Left renal cortex interstitium (tissue), 4 donors: ENCODE measurements around the gene COX14. TPM values are rescaled to one million over a fixed set of nuclear protein-coding genes. Genes with fewer than 3 reads are reported as not detected.
"Not testable (repeated sequence)": the region's sequence is repeated elsewhere in the genome, so short reads cannot be mapped to it uniquely, and the experiment has no call there.

Source experiments
- DNase-seq, 4 donors: peaks; one replicate each; pipeline ENCODE4 v3.0.0-alpha.2; 2013; ENCODE audit warnings: low read depth in 4 of 4, low spot score in 2 of 4, missing footprints in 1 of 4
- polyA plus RNA-seq, 4 donors: library from polyadenylated mRNA; unstranded; fragments of 120-200 nt; gene quantifications; one replicate each; pipeline ENCODE4 v1.2.1, GENCODE V29; 2013; ENCODE audit not compliant: insufficient read length in 4 of 4

Gene COX14
- polyA plus RNA-seq: 10 to 100 TPM; 50.0 to 62.2 (median 53.7) TPM

DNA sequence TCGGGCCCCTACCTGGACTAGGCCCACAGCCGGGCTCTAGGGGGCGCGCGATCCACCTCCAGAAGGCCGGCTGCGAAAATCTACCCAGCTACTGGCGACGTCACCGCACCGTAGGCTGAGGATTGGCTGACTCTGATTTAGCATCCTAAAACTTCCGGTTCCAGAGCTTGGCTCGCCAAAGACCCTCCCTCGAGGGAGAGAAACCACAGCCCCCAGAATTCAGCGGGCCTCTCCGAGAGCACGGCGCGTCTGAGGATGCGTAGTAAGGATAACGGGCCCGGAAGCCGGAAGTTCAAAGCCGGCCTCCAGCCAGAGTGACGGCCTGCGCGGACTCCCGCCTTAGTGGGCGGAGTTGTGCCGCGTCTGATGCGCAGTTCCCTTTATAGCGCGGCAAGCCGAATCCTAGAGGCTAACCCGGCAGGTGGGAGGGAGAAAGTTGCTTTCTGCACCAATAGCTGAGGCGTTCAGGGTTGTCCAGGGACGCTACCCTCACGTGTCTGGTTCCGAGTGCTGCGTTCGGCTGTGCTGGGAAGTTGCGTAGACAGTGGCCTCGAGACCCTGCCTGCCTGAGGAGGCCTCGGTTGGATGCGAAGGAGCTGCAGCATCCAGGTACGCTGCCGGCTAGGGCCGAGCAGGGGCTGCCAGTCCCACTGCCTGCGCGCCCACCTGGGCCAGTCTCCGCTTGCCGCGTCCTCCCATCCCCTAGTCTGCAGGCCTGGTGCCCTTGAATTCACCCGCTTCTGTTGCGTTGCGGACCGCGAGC, at the start of gene COX14:
TSS of gene COX14 (plus strand) at position 544 of the 763 bp plus-strand sequence. CDS start 7,808 bp downstream, outside the sequence.
- peak; percentile 94 to 99 (median 98) for DNase-seq

DNA sequence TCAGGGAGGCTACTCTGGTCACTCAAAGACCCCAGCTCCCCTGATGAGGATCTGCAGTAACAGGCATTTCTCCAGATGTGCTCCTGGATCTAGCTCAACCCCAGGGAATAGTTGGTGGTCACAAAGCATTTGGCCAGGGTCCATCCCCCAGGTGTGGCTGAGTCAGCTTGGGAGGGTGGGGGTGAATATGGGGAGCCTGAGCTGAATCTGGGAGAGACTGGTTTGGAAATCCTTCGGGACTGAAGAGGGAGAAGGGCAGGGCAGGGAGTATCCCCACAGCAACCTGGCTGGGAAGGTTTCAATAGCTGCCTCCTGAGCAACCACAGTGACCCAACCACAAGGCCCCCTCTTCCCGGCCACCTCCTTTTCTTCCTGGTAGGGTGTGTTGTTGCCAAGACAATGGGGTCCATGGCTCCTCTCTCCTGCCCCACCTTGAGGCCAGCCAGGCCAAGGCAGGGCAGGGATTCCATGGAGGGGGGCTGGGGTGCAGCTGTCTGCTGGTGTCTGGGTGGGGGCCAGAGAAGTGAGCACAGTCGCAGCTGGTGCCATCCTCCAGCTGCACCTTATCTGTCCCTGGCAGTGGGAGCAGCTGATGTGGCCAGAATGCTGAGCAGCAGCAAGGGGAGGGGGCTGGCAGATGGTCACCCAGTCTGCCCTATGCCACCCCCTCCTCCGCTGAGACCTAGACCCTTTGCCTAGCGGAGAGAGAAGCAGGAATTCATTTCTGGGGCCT, 49.1 kb upstream of the COX14 start:
- no peak for DNase-seq

DNA sequence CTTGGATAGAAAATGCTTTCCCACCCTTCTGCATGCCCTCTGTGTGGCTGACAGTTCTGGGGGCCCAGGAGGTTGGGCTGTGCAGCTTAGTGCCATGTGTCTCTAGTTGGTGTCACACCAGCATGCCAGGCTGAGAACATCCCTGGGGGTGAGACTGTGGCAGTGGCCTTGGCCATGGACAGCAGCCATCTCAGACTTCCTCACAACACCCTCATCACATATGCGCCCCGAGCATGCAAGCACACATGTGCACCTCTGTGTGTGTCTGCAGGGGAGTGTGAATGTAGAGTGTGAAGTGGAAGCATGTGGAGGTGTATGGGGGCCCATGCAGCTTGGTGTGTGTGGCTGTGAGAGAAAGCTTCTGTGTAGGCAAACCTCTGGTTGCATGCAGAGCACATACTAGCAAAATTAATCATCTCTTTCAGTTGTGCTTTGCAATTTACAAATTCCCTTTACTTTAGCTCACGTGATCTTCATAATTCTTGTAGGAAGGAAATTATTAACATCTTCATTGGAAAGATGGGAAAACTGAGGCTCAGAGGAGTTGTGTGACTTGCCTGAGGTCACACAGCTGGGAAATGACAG, 46.2 kb upstream of the COX14 start:
- DNase-seq: no peak

DNA sequence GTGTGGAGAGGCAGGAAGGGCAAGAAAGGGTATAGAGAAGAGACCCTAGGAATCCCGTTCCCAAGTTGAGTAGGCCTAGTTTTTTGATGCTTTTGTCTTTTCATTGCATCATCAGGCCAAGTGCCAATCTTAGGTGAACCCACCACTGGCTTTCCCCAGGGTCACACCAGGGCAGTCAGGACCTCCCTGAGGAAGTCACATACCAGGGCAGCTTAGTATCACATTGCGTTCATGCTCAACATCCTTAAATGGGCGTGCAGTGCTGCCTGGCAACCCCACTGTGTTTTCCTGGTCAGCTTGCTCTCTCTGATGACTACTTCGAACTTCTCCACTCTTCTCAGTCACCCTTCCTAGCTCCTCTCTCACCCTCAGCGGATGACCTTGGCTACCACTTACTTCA, 45.6 kb upstream of the COX14 start:
- DNase-seq: no peak

DNA sequence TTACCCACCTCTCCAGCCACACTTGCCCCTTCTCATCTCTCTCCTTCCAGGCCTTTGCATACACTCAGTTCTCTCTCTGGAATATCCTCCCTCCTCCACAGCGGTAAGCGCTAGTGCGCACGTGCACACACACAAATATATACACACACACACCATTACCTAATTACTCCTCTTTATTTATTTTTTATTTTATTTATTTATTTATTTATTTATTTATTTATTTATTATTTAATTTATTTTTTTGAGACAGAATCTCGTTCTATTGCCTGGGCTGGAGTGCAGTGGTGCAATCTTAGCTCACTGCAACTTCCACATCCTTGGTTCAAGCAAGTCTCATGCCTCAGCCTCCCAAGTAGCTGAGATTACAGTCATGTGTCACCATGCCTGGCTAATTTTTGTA, 43.0 kb upstream of the COX14 start:
- no peak for DNase-seq

DNA sequence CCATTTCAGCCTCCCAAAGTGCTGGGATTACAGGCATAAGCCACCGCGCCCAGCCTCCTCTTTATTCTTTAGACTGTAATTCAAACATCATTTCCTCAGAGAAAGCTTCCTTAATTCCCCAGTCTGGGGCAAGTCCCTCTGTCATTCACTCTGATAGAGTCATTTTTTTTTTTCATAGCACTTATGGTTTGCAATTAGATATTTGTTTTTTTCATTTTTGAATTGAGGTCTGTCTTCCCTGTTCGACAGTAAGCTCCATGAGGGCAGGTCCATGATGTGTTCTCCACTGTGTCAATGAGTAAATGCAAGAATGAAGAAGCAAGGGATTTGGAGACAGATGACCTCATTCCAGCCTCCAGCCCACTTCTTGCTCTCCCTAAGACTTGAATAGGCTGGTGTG, 42.5 kb upstream of the COX14 start:
- DNase-seq: no peak

DNA sequence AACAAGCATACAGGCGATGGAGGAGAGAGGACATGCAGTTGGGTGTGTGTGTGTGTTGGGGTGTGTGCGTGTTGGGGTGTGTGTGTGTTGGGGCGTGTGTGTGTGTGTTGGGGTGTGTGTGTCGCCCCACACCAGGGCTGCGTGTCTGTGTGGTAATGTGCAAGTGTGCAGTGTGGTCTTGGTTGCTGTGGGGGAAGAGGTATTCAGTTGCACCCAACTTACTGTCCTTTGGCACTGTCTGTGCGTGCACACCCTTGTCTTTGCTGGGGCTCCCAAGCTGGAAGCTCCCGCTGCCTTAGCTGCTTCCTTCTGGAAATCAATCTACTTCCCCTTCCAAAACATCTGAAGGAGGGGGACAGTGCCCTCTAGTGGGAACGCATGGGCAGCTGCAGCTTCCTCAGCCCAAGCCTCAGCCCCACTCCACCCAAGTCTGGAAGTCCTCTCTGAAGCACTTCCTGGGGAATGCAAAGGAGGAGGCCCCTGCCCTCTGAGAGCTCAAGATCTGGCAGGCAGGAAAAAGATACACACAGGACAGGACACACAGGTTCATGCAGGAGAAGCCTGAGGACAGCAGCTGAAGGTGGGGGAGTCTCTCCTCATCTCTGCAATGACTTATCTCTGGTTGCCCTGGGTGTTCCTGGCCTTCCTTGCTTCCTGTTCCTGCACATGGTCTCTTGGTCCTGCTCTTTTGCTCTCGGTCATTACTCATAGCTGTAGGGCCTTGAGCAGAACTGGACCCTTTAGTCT, 41.5 kb upstream of the COX14 start:
- DNase-seq: peak in 2 of 4 donors; percentile 68 to 82

DNA sequence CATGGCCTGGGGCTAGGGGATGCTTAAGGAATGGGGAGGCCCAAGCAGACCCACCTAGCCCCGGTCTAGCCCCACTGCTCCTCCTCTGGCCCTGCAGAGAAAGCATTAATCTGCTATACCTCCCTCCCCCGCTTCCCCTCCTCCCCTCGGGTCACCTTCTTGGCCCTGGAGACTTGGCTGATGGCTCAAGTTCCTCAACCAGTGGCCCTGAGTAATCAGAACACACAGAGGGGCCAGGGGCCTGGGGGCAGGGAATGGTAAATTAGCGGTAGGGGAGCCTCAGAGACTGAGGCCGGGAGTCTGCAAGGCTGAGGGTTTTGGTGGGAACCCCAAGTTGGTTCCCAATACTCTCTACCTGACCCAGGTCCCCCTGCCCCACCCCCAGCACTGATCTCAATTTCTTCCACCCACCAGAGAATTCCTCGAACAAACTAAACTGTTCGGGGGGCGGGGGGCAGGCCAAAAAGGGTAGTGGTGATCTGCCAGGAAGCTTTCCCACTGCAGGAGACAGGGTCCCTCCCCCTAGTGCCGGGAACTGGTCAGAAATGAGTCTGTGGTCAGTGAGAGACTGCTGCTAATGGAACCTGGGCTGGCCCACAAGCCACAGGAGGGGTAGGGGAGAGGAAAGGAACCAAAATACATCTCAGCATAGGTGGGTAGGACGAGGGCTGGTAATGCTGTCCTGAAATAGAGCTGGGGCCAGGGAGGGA, 39.7 kb upstream of the COX14 start:
- DNase-seq: no peak

DNA sequence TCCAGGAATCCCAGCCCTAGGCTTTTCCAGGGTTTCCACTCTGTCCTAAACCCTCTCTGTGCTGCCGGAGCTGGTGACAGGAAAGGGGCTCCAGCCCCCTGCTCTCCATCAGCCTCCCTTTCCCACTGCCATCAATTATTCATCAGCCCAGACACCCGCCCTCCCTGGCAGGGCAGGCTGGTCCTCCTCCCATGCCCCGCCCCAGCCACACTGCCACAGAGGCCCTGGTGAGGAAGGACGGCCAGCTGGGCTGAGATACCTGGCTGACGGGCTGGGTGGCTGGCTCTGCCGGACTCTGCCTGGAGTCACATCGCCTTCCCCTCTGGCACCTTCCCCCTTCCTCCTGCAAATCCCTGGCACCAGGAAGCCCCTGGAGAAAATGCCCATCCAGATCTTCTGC, 38.8 kb upstream of the COX14 start:
- DNase-seq: no peak

DNA sequence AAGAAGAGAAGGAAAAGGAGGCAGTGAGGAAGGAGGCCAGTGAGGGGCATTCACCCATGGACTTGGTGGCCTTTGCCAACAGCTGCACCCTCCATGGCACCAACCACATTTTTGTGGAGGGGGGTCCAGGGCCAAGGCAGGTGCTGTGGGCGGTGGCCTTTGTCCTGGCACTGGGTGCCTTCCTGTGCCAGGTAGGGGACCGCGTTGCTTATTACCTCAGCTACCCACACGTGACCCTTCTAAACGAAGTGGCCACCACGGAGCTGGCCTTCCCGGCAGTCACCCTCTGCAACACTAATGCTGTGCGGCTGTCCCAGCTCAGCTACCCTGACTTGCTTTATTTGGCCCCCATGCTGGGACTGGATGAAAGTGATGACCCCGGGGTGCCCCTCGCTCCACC, 38.3 kb upstream of the COX14 start:
- no peak for DNase-seq

DNA sequence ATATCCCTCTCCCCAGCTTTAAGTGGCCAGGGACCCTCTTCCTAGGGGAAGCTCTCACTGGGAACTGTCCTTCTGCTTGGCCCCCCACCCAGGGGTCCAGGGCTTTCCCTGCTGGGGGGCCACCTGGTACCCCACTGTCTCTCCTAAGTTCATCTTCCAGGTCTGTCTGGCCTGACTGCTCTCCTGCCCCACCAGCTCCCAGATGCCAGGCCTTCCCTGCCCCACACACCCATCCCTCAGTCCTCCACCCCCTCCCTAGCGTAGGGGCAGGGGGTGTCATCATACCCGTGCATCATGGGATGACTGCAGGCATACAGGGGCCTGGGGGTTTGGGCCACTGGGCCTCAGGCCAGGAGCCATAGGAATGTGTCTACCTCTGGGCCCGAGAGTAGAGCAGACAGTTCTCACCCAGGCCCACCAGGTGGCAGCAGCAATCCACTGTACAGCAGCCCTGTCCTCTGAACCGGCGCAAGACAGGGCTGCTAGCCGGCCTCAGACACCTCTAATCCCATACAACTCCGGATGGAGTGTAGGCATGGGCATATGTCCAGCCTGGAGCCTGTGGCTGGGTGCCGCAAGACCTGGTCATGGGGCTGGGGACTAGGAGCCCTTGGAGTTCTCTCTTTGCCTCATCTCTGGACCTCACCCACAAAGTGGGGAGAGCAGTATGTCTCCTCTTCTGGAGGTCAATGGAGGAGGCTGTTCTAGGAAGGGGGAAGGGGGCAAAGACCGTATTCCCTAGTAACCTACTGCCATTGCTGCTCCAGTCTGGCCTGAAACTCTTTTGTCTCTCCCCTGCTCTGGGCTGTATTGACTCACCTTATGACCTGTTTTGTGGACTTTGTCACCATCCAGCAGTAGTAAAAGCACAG, 36.9 kb upstream of the COX14 start:
- peak in 2 of 4 donors; percentile 53 to 66 for DNase-seq

DNA sequence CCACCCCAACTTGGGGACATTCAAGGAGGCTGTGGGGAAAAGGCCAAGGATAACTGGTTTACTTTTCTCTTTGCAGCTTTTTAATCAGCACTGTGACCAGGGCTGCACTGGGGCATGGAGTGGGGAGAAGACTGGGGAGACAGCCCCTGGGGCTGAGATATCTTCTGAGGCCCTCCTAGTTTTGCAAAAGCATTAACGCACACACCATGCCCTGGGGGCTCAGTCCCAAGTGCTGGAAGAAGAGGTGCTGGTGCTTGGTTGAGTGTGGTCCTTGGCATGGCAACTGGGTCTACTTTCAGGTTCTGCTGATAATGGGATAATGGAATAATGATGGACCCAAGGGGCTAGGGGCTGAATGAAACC, 36.2 kb upstream of the COX14 start:
- no peak for DNase-seq

DNA sequence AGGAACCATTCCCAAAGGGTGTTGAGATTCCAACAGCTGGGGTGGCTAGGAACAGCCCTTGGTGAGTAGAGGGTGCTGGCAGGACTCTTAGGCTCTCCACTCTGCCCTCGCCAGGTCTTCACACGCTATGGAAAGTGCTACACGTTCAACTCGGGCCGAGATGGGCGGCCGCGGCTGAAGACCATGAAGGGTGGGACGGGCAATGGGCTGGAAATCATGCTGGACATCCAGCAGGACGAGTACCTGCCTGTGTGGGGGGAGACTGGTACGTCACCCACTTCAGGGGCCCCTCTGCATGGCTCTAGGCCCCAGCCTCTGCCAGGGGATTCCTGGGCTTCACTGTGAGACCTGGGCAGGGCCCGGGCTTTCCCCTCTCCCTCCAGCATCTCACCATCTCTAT, 34.9 kb upstream of the COX14 start:
- DNase-seq: no peak

DNA sequence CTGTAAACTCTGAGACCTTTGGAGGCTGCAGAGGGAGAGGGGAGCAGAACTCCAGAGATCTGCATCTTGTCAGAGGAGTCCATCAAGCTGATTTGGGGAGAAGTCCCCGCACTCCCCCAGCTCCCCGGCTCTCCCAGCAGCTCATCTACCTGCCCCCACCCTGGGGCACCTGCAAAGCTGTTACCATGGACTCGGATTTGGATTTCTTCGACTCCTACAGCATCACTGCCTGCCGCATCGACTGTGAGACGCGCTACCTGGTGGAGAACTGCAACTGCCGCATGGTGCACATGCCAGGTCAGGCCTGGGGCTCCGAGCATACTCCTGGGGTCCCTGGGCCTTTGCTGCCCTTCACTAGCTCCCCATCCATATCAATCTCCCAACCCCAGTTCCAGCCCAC, 33.8 kb upstream of the COX14 start:
- no peak for DNase-seq

DNA sequence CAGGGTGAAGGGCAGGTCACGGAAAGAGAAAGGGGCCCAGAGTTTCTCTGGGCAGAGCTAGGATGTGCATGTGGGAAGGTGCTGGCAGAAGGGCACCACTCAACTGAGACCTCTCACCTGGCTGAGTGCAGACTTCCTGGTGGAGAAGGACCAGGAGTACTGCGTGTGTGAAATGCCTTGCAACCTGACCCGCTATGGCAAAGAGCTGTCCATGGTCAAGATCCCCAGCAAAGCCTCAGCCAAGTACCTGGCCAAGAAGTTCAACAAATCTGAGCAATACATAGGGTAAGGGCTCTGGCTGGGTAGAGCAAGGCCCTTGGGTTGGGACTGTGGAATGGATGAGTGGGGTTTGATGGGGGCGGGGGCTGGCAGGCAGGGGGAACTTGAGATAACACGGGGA, 32.3 kb upstream of the COX14 start:
- DNase-seq: no peak

DNA sequence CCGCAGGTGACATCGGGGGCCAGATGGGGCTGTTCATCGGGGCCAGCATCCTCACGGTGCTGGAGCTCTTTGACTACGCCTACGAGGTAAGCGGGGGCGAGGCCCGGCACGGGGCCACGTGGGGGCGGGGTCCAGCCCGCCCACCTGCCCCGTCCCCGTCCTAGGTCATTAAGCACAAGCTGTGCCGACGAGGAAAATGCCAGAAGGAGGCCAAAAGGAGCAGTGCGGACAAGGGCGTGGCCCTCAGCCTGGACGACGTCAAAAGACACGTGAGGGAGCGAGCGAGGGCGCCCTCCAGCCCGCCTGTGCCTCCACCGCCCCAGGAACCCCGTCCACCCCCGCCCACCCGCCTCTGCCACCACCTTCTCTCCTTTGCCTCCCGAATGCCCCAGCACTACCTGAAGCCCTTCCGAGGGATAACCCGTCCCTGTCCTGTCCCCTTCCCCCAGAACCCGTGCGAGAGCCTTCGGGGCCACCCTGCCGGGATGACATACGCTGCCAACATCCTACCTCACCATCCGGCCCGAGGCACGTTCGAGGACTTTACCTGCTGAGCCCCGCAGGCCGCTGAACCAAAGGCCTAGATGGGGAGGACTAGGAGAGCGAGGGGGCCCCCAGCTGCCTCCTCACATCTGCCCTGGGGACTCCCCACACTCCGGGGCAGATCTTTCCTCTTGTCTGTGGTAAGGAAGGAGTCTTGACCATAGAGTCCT, 30.8 kb upstream of the COX14 start:
- DNase-seq: no peak

DNA sequence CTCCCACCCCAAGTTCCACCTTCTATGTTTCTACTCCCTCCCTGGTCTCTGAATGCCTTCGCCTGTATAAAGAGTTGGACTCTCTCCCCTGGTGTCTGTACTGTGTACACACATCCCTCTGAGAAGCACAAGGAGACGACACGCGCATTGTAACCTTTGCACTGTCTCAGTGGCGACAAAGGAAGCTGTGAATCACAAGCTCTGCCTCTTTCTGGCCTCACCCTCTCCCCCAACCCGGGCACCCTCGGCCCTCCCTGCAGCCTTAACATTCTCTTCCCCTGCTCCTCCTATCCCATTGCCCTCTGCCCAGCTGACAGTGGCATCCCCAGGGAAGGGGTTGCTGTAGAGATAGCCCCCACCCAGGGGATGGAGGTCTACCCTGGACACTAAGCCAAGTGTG, 29.4 kb upstream of the COX14 start:
- no peak for DNase-seq

DNA sequence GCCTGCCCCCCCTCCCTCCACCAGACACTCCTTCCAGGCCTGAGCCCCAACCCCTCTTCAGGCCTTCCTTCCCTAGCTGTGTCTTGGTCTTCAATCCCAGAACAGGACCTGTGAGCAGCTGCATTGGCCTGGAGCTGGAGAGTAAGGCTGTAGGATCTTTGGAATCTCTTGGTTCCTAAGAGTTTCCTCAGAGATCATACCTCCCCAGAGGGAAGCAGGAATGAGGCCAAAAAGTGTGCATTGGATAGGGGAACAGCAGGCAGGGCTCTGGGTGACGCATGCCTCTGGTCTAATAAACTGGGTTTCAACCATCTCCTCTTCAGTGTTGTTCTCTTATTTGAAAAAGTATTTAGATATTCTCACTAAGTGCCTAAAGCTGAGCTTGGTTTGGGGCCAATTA, 28.7 kb upstream of the COX14 start:
- no peak for DNase-seq

DNA sequence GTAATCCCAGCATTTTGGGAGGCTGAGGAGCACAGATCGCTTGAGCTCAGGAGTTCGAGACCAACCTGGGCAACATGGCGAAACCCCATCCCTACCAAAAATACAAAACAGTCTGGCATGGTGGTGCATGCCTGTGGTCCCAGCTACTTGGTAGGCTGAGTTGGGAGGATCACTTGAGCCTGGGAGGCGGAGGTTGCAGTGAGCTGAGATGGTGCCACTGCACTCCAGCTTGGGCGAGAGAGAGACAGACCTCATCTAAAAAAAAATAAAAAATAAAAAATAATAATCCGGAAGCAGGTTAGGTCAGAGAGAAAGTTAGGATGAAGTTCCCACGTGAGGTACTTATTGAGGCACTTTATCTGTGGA, 27.6 kb upstream of the COX14 start:
- not testable (repeated sequence) for DNase-seq
